Sigmoid colon (tissue), 4 donors: ENCODE data around the gene PAX5.

Source experiments
- CTCF ChIP-seq, 4 experiments: fragments of 450-650 bp in 3 of 4; fragments of 200-600 bp in 1 of 4; IDR thresholded peaks; one replicate each; pipeline ENCODE4 v1.5.1; 2016 to 2019; ENCODE audit warnings: antibody characterized with exemption in 4 of 4, mild to moderate bottlenecking in 3 of 4, moderate library complexity in 2 of 4
- POLR2AphosphoS5 ChIP-seq, 4 donors: sonication (generic); formaldehyde crosslinking; IDR thresholded peaks; one replicate each; pipeline ENCODE4 v1.6.1; 2017; ENCODE audit warnings: antibody characterized with exemption in 4 of 4

DNA sequence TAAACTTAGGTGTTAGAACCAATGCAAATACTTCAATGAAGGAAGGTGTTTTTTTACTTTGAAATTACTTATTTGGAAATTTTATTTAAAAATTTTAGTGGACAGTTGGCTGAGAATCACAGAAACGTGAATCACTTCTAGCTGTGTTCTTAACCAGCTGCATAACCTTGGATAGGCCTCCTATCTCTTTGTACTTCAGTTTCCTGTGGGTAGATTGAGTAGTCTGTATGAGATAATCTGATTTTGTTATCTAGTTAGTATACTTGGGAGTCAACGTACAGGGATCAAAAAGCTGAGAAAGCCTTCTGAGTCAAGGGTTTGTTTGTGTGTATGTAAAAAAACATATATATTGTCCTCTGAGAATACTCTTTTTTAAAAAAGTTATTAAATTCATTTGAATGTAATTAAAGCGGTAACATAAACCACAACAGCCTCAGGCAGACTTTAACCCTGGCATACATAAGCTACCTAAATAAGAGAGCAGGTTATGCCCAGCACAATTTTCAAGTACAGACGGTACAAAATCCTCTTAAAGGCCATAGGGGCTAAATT, 48.2 kb upstream of the PAX5 start:
- no peak for TF ChIP-seq CTCF (IDR thresholded peaks at IDR 0.05)
- TF ChIP-seq POLR2AphosphoS5 (IDR thresholded peaks at IDR 0.05), result no peak
